Common myeloid progenitor, CD34-positive (primary cell): ENCODE measurements around the gene MTOR.

ENCODE experiments used
- CTCF ChIA-PET: fragments of 350-600 bp; sonication (Branson Sonifier 250); formaldehyde crosslinking; loops from one replicate; lab custom pipeline; 2021; ENCODE audit warnings: antibody characterized with exemption; lab: Charles Lee
- POLR2A ChIA-PET: fragments of 350-600 bp; sonication (Branson Sonifier 250); formaldehyde crosslinking; loops from one replicate; lab custom pipeline; 2021; ENCODE audit warnings: antibody characterized with exemption; lab: Charles Lee
- DNase-seq, 3 donors: peaks; one replicate each; pipeline versions ENCODE4 v3.0.0 to v3.0.0-alpha.2; 2013
- H3K27ac ChIP-seq, 2 experiments: 1 replicate in 1 of 2; 2 replicates in 1 of 2; pipeline ENCODE4 v1.7.0; 2013; ENCODE audit warnings: inconsistent platforms in 2 of 2, low read length in 2 of 2, mild to moderate bottlenecking in 2 of 2, low read depth in 1 of 2, moderate library complexity in 1 of 2; ENCODE audit not compliant: severe bottlenecking in 2 of 2, insufficient read depth in 1 of 2, poor library complexity in 1 of 2
- H3K27me3 ChIP-seq, 5 experiments: replicated peaks in 2 of 5; 1 replicate in 3 of 5; 2 replicates in 2 of 5; pipeline versions ENCODE4 v1.6.1 to v1.7.0; 2013; ENCODE audit warnings: low read length in 4 of 5, mild to moderate bottlenecking in 2 of 5, moderate library complexity in 2 of 5, inconsistent platforms in 1 of 5; ENCODE audit not compliant: insufficient read depth in 5 of 5, control insufficient read depth in 4 of 5
- H3K36me3 ChIP-seq, 4 experiments: 1 replicate in 2 of 4; 2 replicates in 2 of 4; pipeline versions ENCODE4 v1.6.1 to v1.7.0; 2013; ENCODE audit warnings: low read length in 3 of 4, control low read depth in 1 of 4, mild to moderate bottlenecking in 1 of 4; ENCODE audit not compliant: control insufficient read depth in 4 of 4, insufficient read depth in 4 of 4
- H3K4me1 ChIP-seq, 4 experiments: 1 replicate in 3 of 4; 2 replicates in 1 of 4; pipeline versions ENCODE4 v1.6.1 to v1.7.1; 2013; ENCODE audit warnings: low read length in 3 of 4, mild to moderate bottlenecking in 3 of 4, control low read depth in 1 of 4, inconsistent platforms in 1 of 4, moderate library complexity in 1 of 4; ENCODE audit not compliant: control insufficient read depth in 4 of 4, insufficient read depth in 4 of 4; ENCODE audit errors: control extremely low read depth in 1 of 4
- H3K4me3 ChIP-seq, 7 experiments: 1 replicate in 4 of 7; 2 replicates in 3 of 7; pipeline versions ENCODE4 v1.5.1 to v1.7.0; 2013; ENCODE audit warnings: mild to moderate bottlenecking in 7 of 7, low read length in 6 of 7, moderate library complexity in 6 of 7, inconsistent platforms in 2 of 7, low read depth in 2 of 7, control low read depth in 1 of 7; ENCODE audit not compliant: insufficient read depth in 4 of 7, control insufficient read depth in 1 of 7; ENCODE audit errors: extremely low read depth in 1 of 7
- H3K9me3 ChIP-seq, 5 experiments: 1 replicate in 4 of 5; 2 replicates in 1 of 5; pipeline versions ENCODE4 v1.6.1 to v1.7.1; 2013; ENCODE audit warnings: low read length in 4 of 5, mild to moderate bottlenecking in 2 of 5, inconsistent platforms in 1 of 5, low read depth in 1 of 5, moderate library complexity in 1 of 5; ENCODE audit not compliant: control insufficient read depth in 4 of 5, insufficient read depth in 2 of 5; ENCODE audit errors: control extremely low read depth in 1 of 5
- WGBS: methylation state at CpG from one replicate; pipeline ENCODE4 v1.1.5; 2013; ENCODE audit not compliant: insufficient coverage; 5-methylcytosine and 5-hydroxymethylcytosine counted together

Gene MTOR

GRCh38 chr1:11245904-11246719 lies 16.2 kb downstream of the MTOR start:
- H3K27me3 ChIP-seq: no peaks in the 10 kb centered on the region
- no peak overlapping the region for H3K4me3 ChIP-seq
- POLR2A ChIA-PET: interaction anchor here (0.7 kb wide), 1 partner anchor 19 kb away, joined by 3 read pairs; no protein-coding TSS in a partner anchor
- CTCF ChIA-PET: interaction anchor here (0.9 to 1.6 kb wide), 3 partner anchors 13 to 398 kb away, joined by 3 to 5 read pairs (median 4); no protein-coding TSS in a partner anchor
- no peaks in the 10 kb centered on the region for H3K9me3 ChIP-seq
- no peak overlapping the region for H3K27ac ChIP-seq
- H3K36me3 ChIP-seq: peaks cover 15 to 64% (median 44%) of the 10 kb centered on the region in 4 experiments
- WGBS: 100% methylated on average over 7 of the region's 7 CpGs
- DNase-seq: no peak
- no peaks in the 10 kb centered on the region for H3K4me1 ChIP-seq

- Histone ChIP-seq H3K4me3 (no peak overlapping the region), H3K4me1 (no peaks in the 10 kb centered on the region), H3K27me3 (no peaks in the 10 kb centered on the region), H3K36me3 (peaks cover 9 to 61% (median 46%) of the 10 kb centered on the region in 4 experiments), H3K9me3 (no peaks in the 10 kb centered on the region), H3K27ac (no peak overlapping the region)
- POLR2A ChIA-PET: no interaction called here
- DNase-seq: no peak
- 94% methylated on average over 3 of the region's 3 CpGs for WGBS
- CTCF ChIA-PET: interaction anchor here (1.4 kb wide), 1 partner anchor 398 kb away, joined by 4 read pairs; no protein-coding TSS in a partner anchor
Observed at GRCh38 chr1:11245248-11245647, 17.1 kb downstream of the MTOR start.

- Histone ChIP-seq H3K4me1 (peaks cover 0 to 21% (median 18%) of the 10 kb centered on the region in 4 experiments), H3K4me3 (no peak overlapping the region), H3K27me3 (no peaks in the 10 kb centered on the region), H3K9me3 (no peaks in the 10 kb centered on the region), H3K27ac (no peak overlapping the region), H3K36me3 (peaks cover 19 to 76% (median 45%) of the 10 kb centered on the region in 4 experiments)
- WGBS: 98% methylated on average over 7 of the region's 7 CpGs
- no peak for DNase-seq
- POLR2A ChIA-PET: no interaction called here
- CTCF ChIA-PET: no interaction called here
Observed at GRCh38 chr1:11238311-11238710, 24.0 kb downstream of the MTOR start.

GRCh38 chr1:11237356-11237755 lies 25.0 kb downstream of the MTOR start:
- peaks cover 0 to 21% (median 18%) of the 10 kb centered on the region in 4 experiments for H3K4me1 ChIP-seq
- no peaks in the 10 kb centered on the region for H3K27me3 ChIP-seq
- H3K9me3 ChIP-seq: no peaks in the 10 kb centered on the region
- WGBS: 58% methylated on average over 5 of the region's 6 CpGs
- H3K36me3 ChIP-seq: peaks cover 17 to 75% (median 43%) of the 10 kb centered on the region in 4 experiments
- DNase-seq: no peak
- ChIA-PET POLR2A (no interaction called here), CTCF (no interaction called here)
- H3K4me3 ChIP-seq: no peak overlapping the region
- peak overlapping the region; percentile 3 to 65 for H3K27ac ChIP-seq

GRCh38 chr1:11233208-11233607 lies 29.1 kb downstream of the MTOR start:
- Histone ChIP-seq H3K27ac (no peak overlapping the region), H3K9me3 (no peaks in the 10 kb centered on the region), H3K27me3 (no peaks in the 10 kb centered on the region), H3K4me3 (no peak overlapping the region), H3K4me1 (peaks cover 0 to 21% (median 18%) of the 10 kb centered on the region in 4 experiments), H3K36me3 (peaks cover 28 to 85% (median 55%) of the 10 kb centered on the region in 4 experiments)
- ChIA-PET CTCF (interaction anchor here (0.8 kb wide), 2 partner anchors 9 to 11 kb away, joined by 3 read pairs; no protein-coding TSS in a partner anchor), POLR2A (no interaction called here)
- DNase-seq: no peak
- WGBS: no CpG with 5 or more reads among the region's 2 CpGs

GRCh38 chr1:11229203-11229602 lies 33.1 kb downstream of the MTOR start:
- CTCF ChIA-PET: interaction anchor here (1.0 to 1.3 kb wide), 2 partner anchors 10 to 413 kb away, joined by 3 read pairs; no protein-coding TSS in a partner anchor
- peaks cover 24 to 76% (median 55%) of the 10 kb centered on the region in 4 experiments for H3K36me3 ChIP-seq
- H3K4me3 ChIP-seq: no peak overlapping the region
- 100% methylated on average over 3 of the region's 4 CpGs for WGBS
- POLR2A ChIA-PET: no interaction called here
- no peak for DNase-seq
- H3K9me3 ChIP-seq: no peaks in the 10 kb centered on the region
- no peak overlapping the region for H3K27ac ChIP-seq
- H3K4me1 ChIP-seq: peaks cover 0 to 12% (median under 1%) of the 10 kb centered on the region in 4 experiments
- no peaks in the 10 kb centered on the region for H3K27me3 ChIP-seq
